ENCODE data around the gene CCDC159. TPM values are rescaled to one million over a fixed set of nuclear protein-coding genes. Genes with fewer than 3 reads are reported as not detected.
"Not testable (repeated sequence)": the region's sequence is repeated elsewhere in the genome, so short reads cannot be mapped to it uniquely, and the experiment has no call there.

Gene CCDC159
- total RNA-seq, 1 donor from 2014 or later = 66.1 TPM

DNA sequence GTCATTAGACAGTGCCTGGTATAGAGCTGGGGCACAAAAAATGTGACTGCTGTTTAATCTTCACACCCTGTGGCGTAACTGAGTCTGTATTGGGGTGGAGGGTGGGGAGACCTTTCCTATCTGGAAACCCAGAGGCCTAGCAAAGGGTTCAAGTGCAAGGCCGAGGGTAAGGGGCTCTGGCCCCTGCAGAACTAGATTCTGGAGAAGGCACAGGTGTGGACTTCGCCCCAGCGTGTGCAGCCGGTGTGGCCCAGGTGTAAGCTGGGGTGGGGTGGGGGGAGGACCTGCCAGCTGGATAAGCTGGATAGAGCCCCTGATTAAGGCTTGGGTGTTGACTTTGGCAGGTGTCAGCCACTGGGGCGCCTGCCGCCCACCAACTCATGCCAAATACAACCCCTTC is 8.2 kb upstream of the CCDC159 start:
- no peak for DNase-seq (ENCODE audit: low spot score)

DNA sequence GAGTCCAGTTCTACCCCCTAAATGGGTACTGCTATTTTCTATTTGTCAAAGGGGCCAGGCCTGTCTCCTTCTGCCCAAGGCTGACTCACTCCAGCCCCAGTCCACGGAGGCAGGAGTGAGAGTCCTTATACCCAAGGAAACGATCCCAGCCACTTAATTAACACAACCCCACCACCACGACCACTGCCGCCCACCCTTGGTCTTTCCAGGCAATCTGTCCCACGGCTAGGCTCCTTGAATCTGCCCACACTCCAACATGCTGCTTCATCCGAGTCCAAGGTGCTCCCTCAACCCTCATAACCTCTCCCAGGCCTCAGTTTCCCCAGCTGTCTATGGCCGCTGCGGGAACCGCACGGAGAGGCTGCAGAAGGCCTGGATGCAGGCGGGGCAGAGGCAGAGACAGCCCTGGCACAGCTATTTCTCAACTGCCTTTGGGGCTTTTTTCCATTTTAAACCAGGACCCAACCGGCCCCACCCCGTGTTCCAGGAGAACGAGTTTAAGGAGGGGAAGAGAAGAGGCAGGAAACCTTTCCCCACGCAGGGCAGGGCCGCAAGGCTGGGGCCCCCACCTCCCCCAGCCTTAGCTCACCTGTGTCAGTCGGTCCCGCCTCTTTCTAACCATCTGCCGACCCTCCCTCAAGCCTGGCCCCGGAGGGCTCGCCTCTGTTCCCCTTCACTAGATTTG is 7.6 kb upstream of the CCDC159 start:
- no peak for DNase-seq (ENCODE audit: low spot score)

GRCh38 chr19:11339254-11340098 is 6.8 kb upstream of the CCDC159 start, which contains the start of gene RAB3D:
Gene RAB3D (minus strand): TSS chr19:11339657. CDS start chr19:11337399, 2,258 bp downstream.
- DNase-seq (ENCODE audit: low spot score) = peak; percentile 92

DNA sequence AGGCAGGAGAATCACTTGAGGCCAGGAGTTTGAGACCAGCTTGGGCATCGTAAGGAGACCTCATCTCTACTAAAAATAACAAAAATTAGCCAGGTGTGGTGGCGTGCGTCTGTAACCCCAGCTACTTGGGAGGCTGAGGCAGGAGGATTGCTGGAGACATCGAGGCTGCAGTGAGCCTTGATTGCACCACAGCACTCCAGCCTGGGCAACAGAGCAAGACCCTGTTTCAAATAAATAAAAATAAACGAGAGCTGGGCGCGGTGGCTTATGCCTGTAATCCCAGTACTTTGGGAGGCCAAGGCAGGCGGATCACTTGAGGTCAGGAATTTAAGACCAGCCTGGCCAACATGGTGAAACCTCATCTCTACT is 6.2 kb upstream of the CCDC159 start:
- DNase-seq (ENCODE audit: low spot score) = not testable (repeated sequence)

DNA sequence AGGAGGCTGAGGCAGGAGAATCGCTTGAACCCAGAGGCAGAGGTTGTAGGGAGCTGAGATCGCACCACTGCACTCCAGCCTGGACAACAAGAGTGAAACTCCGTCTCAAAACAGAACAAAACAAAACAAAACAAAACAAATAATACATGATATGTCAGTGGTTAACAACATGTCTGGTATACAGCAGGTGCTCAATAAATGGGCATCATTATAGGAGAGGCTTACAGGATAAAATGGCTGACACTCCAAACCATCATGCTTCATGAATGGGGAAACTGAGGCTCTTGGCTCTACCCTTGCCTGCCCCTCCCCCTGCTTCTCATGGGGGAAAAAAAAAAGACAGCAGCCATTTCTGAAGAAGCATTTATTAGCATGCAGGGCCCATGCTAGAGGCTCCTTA is 3.9 kb upstream of the CCDC159 start:
- no peak for DNase-seq (ENCODE audit: low spot score)

- DNase-seq (ENCODE audit: low spot score) = no peak
Measured at GRCh38 chr19:11345122-11345803, 1.1 kb upstream of the CCDC159 start.

DNA sequence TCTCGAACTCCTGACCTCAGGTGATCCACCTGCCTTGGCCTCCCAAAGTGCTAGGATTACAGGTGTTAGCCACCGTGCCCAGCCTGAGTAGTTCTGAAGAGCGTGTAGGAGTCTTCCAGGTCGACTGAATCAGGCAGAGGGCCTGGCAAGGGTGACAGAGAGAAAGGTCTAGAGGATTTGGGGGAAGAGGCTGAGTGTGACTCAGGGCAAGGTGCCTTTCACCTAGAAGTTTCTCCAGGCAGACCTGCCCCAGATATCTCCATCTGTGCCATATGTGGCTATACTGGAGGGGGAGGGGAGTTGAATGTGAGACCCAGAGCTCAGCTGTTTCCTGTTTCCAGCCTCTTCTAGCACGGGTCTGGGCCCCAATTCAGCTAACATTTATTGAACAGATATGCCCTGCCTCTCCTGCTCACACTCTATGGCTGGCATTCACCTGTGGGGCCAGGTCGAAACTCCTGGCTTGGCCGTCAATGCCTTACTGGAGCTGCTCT is 1.3 kb downstream of the CCDC159 start:
- DNase-seq (ENCODE audit: low spot score) = no peak

- DNase-seq (ENCODE audit: low spot score) = no peak
Measured at GRCh38 chr19:11349171-11349570, 2.9 kb downstream of the CCDC159 start.

- DNase-seq (ENCODE audit: low spot score) = not testable (repeated sequence)
Measured at GRCh38 chr19:11354102-11354501, 7.8 kb downstream of the CCDC159 start.

DNA sequence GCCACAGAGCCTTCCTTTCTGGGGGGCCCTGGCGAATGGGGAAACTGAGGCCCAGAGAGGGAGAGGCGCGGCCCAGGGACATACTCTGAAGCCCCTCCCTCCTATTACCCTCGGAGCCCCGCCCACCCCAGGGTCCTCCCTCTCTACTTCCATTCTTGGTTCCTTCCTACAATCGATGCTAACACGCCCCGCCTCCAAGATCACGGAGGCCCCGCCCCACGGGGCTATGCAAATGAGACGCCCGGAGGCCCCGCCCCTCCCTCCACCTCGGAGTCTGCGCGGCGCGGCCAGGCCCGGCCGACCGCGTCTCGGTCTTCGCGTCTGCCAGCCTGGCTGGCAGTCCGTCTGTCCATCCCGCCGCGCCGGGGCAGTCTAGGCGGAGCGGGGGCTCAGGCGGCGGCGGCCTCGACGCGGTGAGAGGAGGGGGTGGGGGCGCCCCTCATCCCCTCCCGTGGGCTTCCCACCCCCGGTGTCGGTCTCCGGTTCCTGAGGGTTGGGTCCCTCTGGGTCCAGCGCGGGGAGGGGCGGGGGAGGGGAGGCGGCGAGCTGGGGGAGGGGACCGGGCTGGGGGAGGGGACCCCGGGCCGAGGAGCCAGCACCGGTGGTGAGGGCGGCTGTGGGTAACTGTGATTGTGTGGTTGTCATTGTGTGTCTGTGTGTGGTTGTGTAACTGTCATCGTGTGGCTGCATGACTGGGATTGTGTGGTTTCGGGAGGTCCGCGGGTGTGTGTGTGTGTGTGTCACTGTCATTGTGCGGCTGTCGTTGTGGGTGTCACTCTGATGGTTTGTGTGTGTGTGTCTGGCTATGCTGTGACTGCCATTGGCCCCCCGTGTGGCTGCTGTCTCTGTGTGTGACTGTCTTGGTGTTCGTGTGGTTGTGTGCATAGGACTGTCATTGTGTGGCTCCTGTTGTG is 9.1 kb downstream of the CCDC159 start, which contains the start of gene PLPPR2:
PLPPR2 (plus strand) TSS at position 273 of the 914 bp plus-strand sequence. CDS start 2,242 bp downstream, outside the sequence.
- DNase-seq (ENCODE audit: low spot score) = peak; percentile 94

DNA sequence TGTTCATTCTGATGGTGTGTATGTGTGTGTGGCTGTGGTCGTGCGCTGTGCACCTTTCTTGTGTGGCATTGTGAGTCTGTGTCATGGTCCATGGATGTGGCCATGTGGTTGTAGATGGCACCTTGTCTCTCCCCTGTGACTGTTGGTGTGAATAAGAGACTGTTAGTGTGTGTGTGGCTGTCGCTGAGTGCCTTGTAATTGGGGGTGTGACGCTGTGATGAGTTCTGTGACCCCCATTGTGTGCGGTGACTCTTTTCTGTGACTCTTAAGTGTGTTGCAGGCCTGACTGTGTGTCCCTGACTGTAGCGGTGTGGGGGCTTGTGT is 9.7 kb downstream of the CCDC159 start:
- DNase-seq (ENCODE audit: low spot score) = no peak

DNA sequence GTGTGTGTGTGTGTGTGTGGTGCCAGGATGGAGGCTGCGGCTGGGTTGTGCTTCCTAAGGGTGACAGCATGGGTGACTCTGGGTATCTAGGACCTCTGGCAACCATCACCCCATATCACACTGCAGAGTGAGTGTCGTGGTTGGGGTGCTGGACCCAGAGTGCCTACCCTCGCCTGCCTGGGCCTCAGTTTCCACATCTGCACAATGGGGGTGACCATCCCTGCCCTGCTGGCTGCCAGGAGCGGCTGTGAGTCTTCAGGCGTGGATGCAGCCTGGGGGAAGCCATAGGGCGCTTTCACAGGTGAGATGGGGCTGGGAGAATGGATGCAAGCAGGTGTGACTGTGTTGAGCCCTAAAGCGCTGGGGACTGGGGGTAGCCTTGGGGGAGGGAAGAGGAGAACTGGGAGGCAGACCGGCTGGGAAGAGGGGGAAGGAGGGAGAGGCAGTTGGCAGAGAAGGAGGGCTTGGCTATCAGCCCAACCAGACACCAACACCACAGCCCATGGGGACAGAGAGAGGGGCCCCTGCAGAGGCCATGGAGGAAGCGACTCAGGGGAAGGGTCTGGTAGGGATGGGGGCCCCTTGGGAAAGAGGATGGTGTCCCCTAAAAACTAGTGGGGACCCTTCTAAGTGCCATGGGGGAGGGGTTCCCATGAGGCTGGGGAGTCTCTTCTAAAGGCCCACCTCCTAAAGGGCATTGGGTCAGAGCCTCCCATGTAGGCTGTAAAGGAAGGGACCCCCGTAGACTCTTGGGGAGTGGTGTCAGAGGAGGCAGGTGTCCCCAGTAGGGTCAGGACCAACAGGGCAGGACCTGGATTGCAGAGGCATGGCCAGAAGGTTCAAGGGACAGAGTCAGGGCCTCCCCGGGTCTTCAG is 10.6 kb downstream of the CCDC159 start:
- DNase-seq (ENCODE audit: low spot score) = no peak

- DNase-seq (ENCODE audit: low spot score) = no peak
Measured at GRCh38 chr19:11359421-11359820, 13.1 kb downstream of the CCDC159 start.

- DNase-seq (ENCODE audit: low spot score) = peak; percentile 74
Measured at GRCh38 chr19:11361037-11361770, 14.9 kb downstream of the CCDC159 start.

DNA sequence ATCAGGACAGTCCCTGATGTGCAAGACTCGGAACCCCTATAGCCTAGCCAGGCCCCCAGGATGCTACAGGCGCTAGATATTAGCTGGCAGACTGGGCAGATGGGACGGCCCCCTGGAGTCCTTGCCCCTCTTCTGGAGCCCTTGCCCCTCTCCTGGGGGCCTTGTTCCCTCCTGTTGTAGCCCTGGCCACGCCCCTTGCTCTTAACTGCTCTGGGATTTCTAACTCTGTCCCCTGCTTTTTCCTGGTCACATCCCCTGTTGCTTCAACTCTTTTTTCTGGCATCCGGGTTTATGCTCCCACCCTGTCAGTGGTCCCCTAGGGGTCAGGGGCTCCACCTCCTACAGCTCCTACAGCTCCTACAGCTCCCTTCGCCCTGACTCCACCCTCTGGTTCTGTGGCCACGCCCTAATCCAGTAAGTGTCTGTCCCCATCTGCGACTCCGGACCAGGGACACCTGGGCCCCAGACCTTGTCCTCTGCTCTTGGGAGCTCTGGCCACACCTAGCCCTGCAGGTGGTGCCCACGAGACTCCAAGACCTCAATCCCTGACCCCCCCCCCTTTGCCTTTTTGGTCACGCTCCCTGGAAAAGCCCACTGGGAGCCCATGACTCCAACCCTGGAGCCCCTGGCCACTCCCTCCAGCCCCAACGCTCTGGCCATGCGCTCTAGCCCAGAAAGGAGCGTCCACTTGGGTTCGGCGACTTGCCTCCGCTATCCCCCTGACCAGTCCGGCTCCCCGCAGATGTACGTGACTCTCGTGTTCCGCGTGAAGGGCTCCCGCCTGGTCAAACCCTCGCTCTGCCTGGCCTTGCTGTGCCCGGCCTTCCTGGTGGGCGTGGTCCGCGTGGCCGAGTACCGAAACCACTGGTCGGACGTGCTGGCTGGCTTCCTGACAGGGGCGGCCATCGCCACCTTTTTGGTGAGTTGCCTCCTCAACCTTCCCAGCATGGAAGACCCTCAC is 15.7 kb downstream of the CCDC159 start:
- no peak for DNase-seq (ENCODE audit: low spot score)

- no peak for DNase-seq (ENCODE audit: low spot score)
Measured at GRCh38 chr19:11363881-11364280, 17.6 kb downstream of the CCDC159 start.

GRCh38 chr19:11364296-11364904 is 18.1 kb downstream of the CCDC159 start:
- DNase-seq (ENCODE audit: low spot score) = no peak

DNA sequence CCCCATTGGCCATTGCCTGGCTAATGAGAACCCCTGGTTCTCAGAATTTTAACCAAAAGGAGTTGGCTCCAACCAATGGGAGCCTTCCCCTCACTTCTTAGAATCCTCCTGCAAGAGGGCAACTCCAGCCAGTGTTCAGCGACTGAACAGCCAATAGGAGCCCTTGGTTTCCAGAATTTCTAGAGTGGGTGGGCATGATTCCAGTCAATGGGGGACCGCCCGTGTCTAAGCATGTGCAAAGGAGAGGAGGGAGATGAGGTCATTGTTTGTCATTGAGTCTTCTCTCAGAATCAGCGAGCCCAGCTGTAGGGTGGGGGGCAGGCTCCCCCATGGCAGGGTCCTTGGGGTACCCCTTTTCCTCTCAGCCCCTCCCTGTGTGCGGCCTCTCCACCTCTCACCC is 18.6 kb downstream of the CCDC159 start:
- no peak for DNase-seq (ENCODE audit: low spot score)
